GM23248 (cell line): ENCODE measurements around the gene MPG. TPM values are rescaled to one million over a fixed set of nuclear protein-coding genes. Genes with fewer than 3 reads are reported as not detected.

Source experiments
- DNase-seq: peaks from one replicate; pipeline ENCODE4 v3.0.0-alpha.2; 2015
- H2AFZ ChIP-seq: fragments of 200-600 bp; sonication (generic); 2 replicates; pipeline ENCODE4 v1.6.1; 2016; ENCODE audit warnings: antibody characterized with exemption
- H3F3A ChIP-seq: fragments of 200-600 bp; sonication (generic); 2 replicates; pipeline ENCODE4 v1.6.1; 2016; ENCODE audit warnings: mild to moderate bottlenecking, antibody characterized with exemption, mixed run types; ENCODE audit not compliant: insufficient read depth
- H3K27ac ChIP-seq: fragments of 200-600 bp; sonication (generic); 2 replicates; pipeline ENCODE4 v1.5.1; 2016; ENCODE audit warnings: mild to moderate bottlenecking
- H3K27me3 ChIP-seq: fragments of 200-600 bp; sonication (generic); replicated peaks from 2 replicates; pipeline ENCODE4 v1.6.1; 2016; ENCODE audit warnings: mild to moderate bottlenecking; ENCODE audit not compliant: insufficient read depth
- H3K36me3 ChIP-seq: fragments of 200-600 bp; sonication (generic); 2 replicates; pipeline ENCODE4 v1.6.1; 2016; ENCODE audit warnings: low read depth, mild to moderate bottlenecking
- H3K4me1 ChIP-seq: fragments of 200-600 bp; sonication (generic); 2 replicates; pipeline ENCODE4 v1.6.1; 2016; ENCODE audit warnings: mild to moderate bottlenecking; ENCODE audit not compliant: insufficient read depth
- H3K4me2 ChIP-seq: fragments of 200-600 bp; sonication (generic); one replicate; pipeline ENCODE4 v1.6.1; 2016; ENCODE audit warnings: mild to moderate bottlenecking; ENCODE audit not compliant: unreplicated experiment
- H3K4me3 ChIP-seq: fragments of 200-600 bp; sonication (generic); 2 replicates; pipeline ENCODE4 v1.5.1; 2016; ENCODE audit warnings: mild to moderate bottlenecking
- H3K79me2 ChIP-seq: fragments of 200-600 bp; sonication (generic); 2 replicates; pipeline ENCODE4 v1.6.1; 2016; ENCODE audit warnings: mild to moderate bottlenecking; ENCODE audit not compliant: insufficient read depth
- H3K9ac ChIP-seq: fragments of 200-600 bp; sonication (generic); 2 replicates; pipeline ENCODE4 v1.6.1; 2016; ENCODE audit warnings: mild to moderate bottlenecking
- H3K9me2 ChIP-seq: fragments of 200-600 bp; sonication (generic); 2 replicates; pipeline ENCODE4 v1.6.1; 2016; ENCODE audit warnings: mixed run types, mild to moderate bottlenecking, moderate library complexity; ENCODE audit not compliant: insufficient read depth
- H3K9me3 ChIP-seq: fragments of 200-600 bp; sonication (generic); one replicate; pipeline ENCODE4 v1.6.1; 2017; ENCODE audit warnings: low read depth
- H4K20me1 ChIP-seq: fragments of 200-600 bp; sonication (generic); 2 replicates; pipeline ENCODE4 v1.6.0; 2016; ENCODE audit not compliant: insufficient read depth
- EZH2 ChIP-seq: fragments of 200-600 bp; sonication (generic); IDR thresholded peaks from 2 replicates; pipeline ENCODE4 v1.6.1; 2018; ENCODE audit warnings: antibody characterized with exemption, mild to moderate bottlenecking; ENCODE audit not compliant: insufficient read depth, poor library complexity, severe bottlenecking
- EZH2phosphoT487 ChIP-seq: fragments of 200-600 bp; sonication (generic); IDR thresholded peaks from 2 replicates; pipeline ENCODE4 v1.6.1; 2018; ENCODE audit warnings: antibody characterized with exemption, moderate library complexity, mild to moderate bottlenecking, low read depth; ENCODE audit not compliant: insufficient read depth
- WGBS, 2 experiments: methylation state at CpG; one replicate each; pipeline ENCODE4 v1.1.6; 2015 to 2017; ENCODE audit warnings: low lambda C conversion rate in 2 of 2, low coverage in 1 of 2; ENCODE audit errors: missing lambda C conversion rate in 2 of 2; 5-methylcytosine and 5-hydroxymethylcytosine counted together
- in situ Hi-C: fragments of 300-500 bp; cut with MboI; formaldehyde crosslinking; loops from 2 replicates; pipeline ENCODE4 v1.15.0; 2020
- polyA plus RNA-seq: library from polyadenylated mRNA; unstranded; fragments of >200 nt; fragmentation: Nextera tagmentation; extraction: Ambion mirVana; gene quantifications from 2 replicates; pipeline ENCODE4 v1.2.1, GENCODE V29; 2016
- total RNA-seq: library from RNA; depleted of rRNA; stranded (reverse); fragments of >200 nt; shearing (Covaris generic); gene quantifications from 2 replicates; pipeline ENCODE4 v1.2.3, GENCODE V29; 2014

MPG gene
- total and polyA plus RNA-seq, 2 experiments from 2014 or later, result 134 to 222 TPM

GRCh38 chr16:100989-101388, 23.0 kb downstream of the MPG start:
- no peaks in the 10 kb centered on the region for H3F3A ChIP-seq
- H3K4me2 ChIP-seq, result no peak overlapping the region
- H2AFZ ChIP-seq, result no peak overlapping the region
- in situ Hi-C loops, result no loop called here
- 0 out of 2 replicates have a peak, but pooled peaks cover 5% of the 10 kb centered on the region for H3K4me1 ChIP-seq
- H3K9me2 ChIP-seq, result no peaks in the 10 kb centered on the region
- H3K9ac ChIP-seq, result no peak overlapping the region
- no peak overlapping the region for H3K27ac ChIP-seq
- TF ChIP-seq EZH2 (no peak), EZH2phosphoT487 (no peak)
- 71 to 77% methylated on average over 5 of the region's 5 CpGs for WGBS, 2 experiments
- no peaks in the 10 kb centered on the region for H3K79me2 ChIP-seq
- no peaks in the 10 kb centered on the region for H4K20me1 ChIP-seq
- no peak overlapping the region for H3K4me3 ChIP-seq
- no peak for DNase-seq
- no peaks in the 10 kb centered on the region; the same call in 1 of the 2 replicates for H3K36me3 ChIP-seq
- no peaks in the 10 kb centered on the region for H3K27me3 ChIP-seq
- no peaks in the 10 kb centered on the region for H3K9me3 ChIP-seq

DNA sequence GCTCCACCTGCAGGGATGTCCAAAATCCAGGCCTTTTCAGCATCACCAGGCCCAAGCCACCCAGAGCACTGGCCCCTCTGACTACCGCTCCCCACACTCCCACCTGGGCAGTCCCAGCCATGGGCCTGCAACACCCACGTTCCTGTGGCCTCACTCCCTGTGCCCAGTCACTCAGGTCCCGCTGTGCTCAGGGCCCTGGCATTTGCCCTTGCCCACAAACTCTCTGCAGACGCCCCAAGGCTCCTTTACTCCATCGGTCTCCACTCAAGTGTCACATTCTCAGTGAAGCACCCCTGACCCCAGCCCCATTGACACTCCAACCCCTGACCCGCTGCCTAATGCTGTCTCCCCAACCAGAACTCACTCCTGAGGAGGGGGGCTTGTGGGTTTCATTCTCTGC, 23.6 kb downstream of the MPG start:
- Histone ChIP-seq H3F3A (no peaks in the 10 kb centered on the region), H4K20me1 (no peaks in the 10 kb centered on the region), H3K4me3 (no peak overlapping the region), H2AFZ (no peak overlapping the region), H3K4me2 (no peak overlapping the region), H3K79me2 (no peaks in the 10 kb centered on the region; the same call in 1 of the 2 replicates), H3K36me3 (peaks cover under 1% of the 10 kb centered on the region; the same call in 1 of the 2 replicates), H3K27ac (no peak overlapping the region), H3K27me3 (no peaks in the 10 kb centered on the region), H3K4me1 (0 out of 2 replicates have a peak, but pooled peaks cover 5% of the 10 kb centered on the region), H3K9me3 (no peaks in the 10 kb centered on the region), H3K9me2 (no peaks in the 10 kb centered on the region), H3K9ac (no peak overlapping the region)
- 94 to 95% methylated on average over 6 of the region's 6 CpGs for WGBS, 2 experiments
- no peak for DNase-seq
- in situ Hi-C loops, result no loop called here
- TF ChIP-seq EZH2, result no peak
- no peak for TF ChIP-seq EZH2phosphoT487

- in situ Hi-C loops, result no loop called here
- H3K27me3 ChIP-seq, result no peaks in the 10 kb centered on the region
- H2AFZ ChIP-seq, result no peak overlapping the region
- H3K4me1 ChIP-seq, result 0 out of 2 replicates have a peak, but pooled peaks cover 2% of the 10 kb centered on the region
- no peaks in the 10 kb centered on the region; the same call in 1 of the 2 replicates for H3K79me2 ChIP-seq
- no peaks in the 10 kb centered on the region for H3K9me3 ChIP-seq
- H3K9ac ChIP-seq, result no peak overlapping the region
- no peaks in the 10 kb centered on the region for H3F3A ChIP-seq
- no peak overlapping the region for H3K4me3 ChIP-seq
- DNase-seq, result no peak
- no peaks in the 10 kb centered on the region for H3K9me2 ChIP-seq
- peaks cover 4% of the 10 kb centered on the region; the same call in 1 of the 2 replicates for H3K36me3 ChIP-seq
- H3K4me2 ChIP-seq, result no peak overlapping the region
- TF ChIP-seq EZH2 (no peak), EZH2phosphoT487 (no peak)
- WGBS, 2 experiments, result 88 to 91% methylated on average over 19 of the region's 19 CpGs
- H3K27ac ChIP-seq, result no peak overlapping the region
- H4K20me1 ChIP-seq, result no peaks in the 10 kb centered on the region
Observed at GRCh38 chr16:102060-102855, 24.2 kb downstream of the MPG start.

DNA sequence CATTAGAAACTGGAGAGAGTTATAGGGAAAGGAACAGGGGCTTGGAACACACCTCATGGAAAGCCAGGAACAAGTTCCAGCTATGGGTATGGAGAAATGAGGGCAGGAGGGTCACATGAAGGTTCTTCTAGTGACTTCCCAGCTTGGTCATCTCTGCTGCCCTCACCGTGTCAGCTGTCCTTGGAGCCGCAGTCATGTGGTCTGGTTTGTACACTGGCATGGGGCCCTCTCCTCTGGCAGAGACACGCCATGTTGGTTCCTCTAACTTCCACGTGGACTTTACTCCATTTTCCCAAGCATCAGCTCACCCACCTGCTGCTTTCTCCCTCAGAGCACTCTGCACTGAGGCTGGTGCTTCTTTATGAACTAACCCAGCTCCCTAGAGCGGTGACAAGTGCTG, 26.3 kb downstream of the MPG start:
- TF ChIP-seq EZH2phosphoT487, result no peak
- no peak for TF ChIP-seq EZH2
- no peak overlapping the region for H3K9ac ChIP-seq
- H3K27me3 ChIP-seq, result no peaks in the 10 kb centered on the region
- no peak for DNase-seq
- no peak overlapping the region for H3K4me3 ChIP-seq
- H3K36me3 ChIP-seq, result peaks cover 8% of the 10 kb centered on the region; the same call in 1 of the 2 replicates
- no peak overlapping the region for H3K4me2 ChIP-seq
- H3K27ac ChIP-seq, result no peak overlapping the region
- WGBS, 2 experiments, result 97 to 98% methylated on average over 5 of the region's 5 CpGs
- in situ Hi-C loops, result no loop called here
- no peaks in the 10 kb centered on the region for H3K9me2 ChIP-seq
- no peaks in the 10 kb centered on the region; the same call in 1 of the 2 replicates for H3K79me2 ChIP-seq
- H4K20me1 ChIP-seq, result no peaks in the 10 kb centered on the region
- H2AFZ ChIP-seq, result no peak overlapping the region
- H3K9me3 ChIP-seq, result no peaks in the 10 kb centered on the region
- H3K4me1 ChIP-seq, result no peaks in the 10 kb centered on the region
- H3F3A ChIP-seq, result no peaks in the 10 kb centered on the region
